OCI-LY3 (cell line): Measurements from ENCODE around the gene PTPRM.

ENCODE experiments used
- H2AFZ ChIP-seq: fragments of 200-600, 300-600 bp; shearing (Covaris generic); 2 replicates; pipeline ENCODE4 v1.6.0; 2014; ENCODE audit warnings: antibody characterized with exemption, low read depth, low read length
- H3K27ac ChIP-seq: fragments of 200-600, 300-600 bp; sonication (generic); 2 replicates; pipeline ENCODE4 v1.5.1; 2014; ENCODE audit warnings: mild to moderate bottlenecking, low read length, moderate library complexity, mixed read lengths
- H3K27me3 ChIP-seq: fragments of 200-600, 300-600 bp; sonication (generic); 2 replicates; pipeline ENCODE4 v1.6.1; 2014; ENCODE audit warnings: low read depth, low read length, mixed read lengths
- H3K36me3 ChIP-seq: fragments of 200-600, 300-600 bp; sonication (generic); replicated peaks from 2 replicates; pipeline ENCODE3; 2014; ENCODE audit warnings: low read depth, low read length, mixed read lengths
- H3K4me1 ChIP-seq: fragments of 300-600, 200-600 bp; sonication (generic); 2 replicates; pipeline ENCODE4 v1.6.1; 2014; ENCODE audit warnings: low read length, mixed read lengths
- H3K4me2 ChIP-seq: fragments of 200-600, 300-600 bp; sonication (generic); 2 replicates; pipeline ENCODE4 v1.6.1; 2014; ENCODE audit warnings: low read length, mixed read lengths
- H3K4me3 ChIP-seq: fragments of 300-600, 200-600 bp; sonication (generic); 2 replicates; pipeline ENCODE4 v1.5.1; 2014; ENCODE audit warnings: antibody characterized with exemption, mild to moderate bottlenecking, low read length, moderate library complexity
- H3K79me2 ChIP-seq: fragments of 300-600, 200-600 bp; shearing (Covaris generic); 2 replicates; pipeline ENCODE4 v1.6.1; 2014; ENCODE audit warnings: mild to moderate bottlenecking, low read length, mixed read lengths
- H3K9ac ChIP-seq: fragments of 300-600, 200-600 bp; shearing (Covaris generic); 2 replicates; pipeline ENCODE4 v1.6.0; 2014; ENCODE audit warnings: mild to moderate bottlenecking, low read length, moderate library complexity
- H3K9me3 ChIP-seq: fragments of 200-600, 300-600 bp; shearing (Covaris generic); 2 replicates; pipeline ENCODE4 v1.6.1; 2014; ENCODE audit warnings: low read length, mixed read lengths; ENCODE audit not compliant: insufficient read depth
- H4K20me1 ChIP-seq: fragments of 200-600, 300-600 bp; sonication (generic); 2 replicates; pipeline ENCODE4 v1.6.1; 2016; ENCODE audit warnings: low read length, mixed read lengths; ENCODE audit not compliant: insufficient read depth
- CTCF ChIP-seq: fragments of 200-600, 300-600 bp; sonication (generic); IDR thresholded peaks from 2 replicates; pipeline ENCODE4 v1.5.1; 2014; ENCODE audit warnings: antibody characterized with exemption, low read length, low read depth
- EZH2phosphoT487 ChIP-seq: fragments of 200-600 bp; shearing (Covaris generic); IDR thresholded peaks from 2 replicates; pipeline ENCODE4 v1.6.1; 2018; ENCODE audit warnings: antibody characterized with exemption, mixed run types, low read depth

The PTPRM gene

GRCh38 chr18:7982216-7982615 lies 415.1 kb downstream of the PTPRM start:
- H3K4me2 ChIP-seq, result no peak overlapping the region
- H3K27ac ChIP-seq, result no peak overlapping the region
- H3K27me3 ChIP-seq, result no peaks in the 10 kb centered on the region
- no peaks in the 10 kb centered on the region for H3K36me3 ChIP-seq
- TF ChIP-seq EZH2phosphoT487 (no peak), CTCF (no peak)
- H3K9me3 ChIP-seq, result no peaks in the 10 kb centered on the region
- no peak overlapping the region for H3K4me3 ChIP-seq
- H3K9ac ChIP-seq, result no peak overlapping the region
- H3K4me1 ChIP-seq, result no peaks in the 10 kb centered on the region
- no peak overlapping the region for H2AFZ ChIP-seq
- H3K79me2 ChIP-seq, result no peaks in the 10 kb centered on the region
- no peaks in the 10 kb centered on the region for H4K20me1 ChIP-seq

- Histone ChIP-seq H3K79me2 (no peaks in the 10 kb centered on the region), H3K4me2 (no peak overlapping the region), H3K27me3 (no peaks in the 10 kb centered on the region), H3K4me1 (no peaks in the 10 kb centered on the region), H4K20me1 (no peaks in the 10 kb centered on the region), H3K4me3 (no peak overlapping the region), H2AFZ (no peak overlapping the region), H3K9ac (no peak overlapping the region), H3K9me3 (no peaks in the 10 kb centered on the region), H3K27ac (no peak overlapping the region), H3K36me3 (no peaks in the 10 kb centered on the region)
- TF ChIP-seq CTCF (no peak), EZH2phosphoT487 (no peak)
These were observed 420.3 kb downstream of the PTPRM start for GRCh38 chr18:7987284-7987976.

- H3K27ac ChIP-seq, result no peak overlapping the region
- H2AFZ ChIP-seq, result no peak overlapping the region
- H3K4me2 ChIP-seq, result no peak overlapping the region
- no peaks in the 10 kb centered on the region for H3K79me2 ChIP-seq
- H4K20me1 ChIP-seq, result no peaks in the 10 kb centered on the region
- H3K4me1 ChIP-seq, result no peaks in the 10 kb centered on the region
- H3K36me3 ChIP-seq, result no peaks in the 10 kb centered on the region
- H3K4me3 ChIP-seq, result no peak overlapping the region
- H3K9ac ChIP-seq, result no peak overlapping the region
- no peaks in the 10 kb centered on the region for H3K27me3 ChIP-seq
- TF ChIP-seq EZH2phosphoT487, result no peak
- TF ChIP-seq CTCF, result no peak
- H3K9me3 ChIP-seq, result no peaks in the 10 kb centered on the region
These were observed 423.6 kb downstream of the PTPRM start for GRCh38 chr18:7990670-7991069.

GRCh38 chr18:8001711-8002301 lies 434.7 kb downstream of the PTPRM start:
- no peaks in the 10 kb centered on the region for H3K79me2 ChIP-seq
- H3K4me1 ChIP-seq, result no peaks in the 10 kb centered on the region
- H3K9me3 ChIP-seq, result no peaks in the 10 kb centered on the region
- H3K9ac ChIP-seq, result no peak overlapping the region
- no peak overlapping the region for H2AFZ ChIP-seq
- no peak overlapping the region for H3K4me2 ChIP-seq
- no peaks in the 10 kb centered on the region for H3K36me3 ChIP-seq
- H3K4me3 ChIP-seq, result no peak overlapping the region
- TF ChIP-seq EZH2phosphoT487, result no peak
- no peak for TF ChIP-seq CTCF
- no peaks in the 10 kb centered on the region for H3K27me3 ChIP-seq
- no peaks in the 10 kb centered on the region for H4K20me1 ChIP-seq
- H3K27ac ChIP-seq, result no peak overlapping the region
